GM12878 (cell line): ENCODE results near the gene CCDC8.

Experiments
- POLR2A ChIP-seq: IDR thresholded peaks from 2 replicates; pipeline ENCODE4 v1.6.1; 2011; ENCODE audit warnings: low read depth, mild to moderate bottlenecking, low read length
- TF ChIP-seq, protein P1 (sequence below), 3 experiments: IDR thresholded peaks in 2 of 3; conservative IDR thresholded peaks in 1 of 3; 2 replicates each; pipeline ENCODE4 v1.5.1; 2011; ENCODE audit warnings: low read depth in 3 of 3, low read length in 3 of 3, mild to moderate bottlenecking in 3 of 3, control low read depth in 2 of 3, moderate library complexity in 2 of 3, inconsistent platforms in 1 of 3, mixed read lengths in 1 of 3; ENCODE audit not compliant: control insufficient read depth in 2 of 3, insufficient read depth in 1 of 3; ENCODE audit errors: extremely low read depth in 1 of 3
- TF ChIP-seq, protein P2 (sequence below): IDR thresholded peaks from 2 replicates; pipeline ENCODE4 v1.6.1; 2011; ENCODE audit warnings: borderline replicate concordance, low read depth, mild to moderate bottlenecking, moderate library complexity, low read length; ENCODE audit not compliant: insufficient read depth, poor library complexity, severe bottlenecking

DNA sequence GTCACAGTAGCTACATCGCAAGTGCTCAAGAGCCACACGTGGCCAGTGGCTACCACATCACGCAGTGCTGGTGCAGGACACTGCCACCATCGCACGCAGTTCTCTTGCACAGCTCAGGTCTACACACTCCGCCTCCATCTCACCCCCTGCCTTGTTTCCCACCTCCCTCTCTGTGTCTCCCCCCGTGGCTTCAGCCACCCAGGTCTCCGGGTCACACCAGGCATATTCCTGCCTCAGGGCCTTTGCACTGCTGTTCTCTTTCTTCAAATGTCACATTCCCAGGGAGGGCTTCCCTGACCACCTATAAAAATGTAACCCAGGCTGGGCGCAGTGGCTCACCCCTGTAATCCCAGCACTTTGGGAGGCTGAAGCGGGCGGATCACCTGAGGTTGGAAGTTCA, 10.6 kb downstream of the CCDC8 start:
- TF ChIP-seq POLR2A = no peak
- TF ChIP-seq, protein P1, sequence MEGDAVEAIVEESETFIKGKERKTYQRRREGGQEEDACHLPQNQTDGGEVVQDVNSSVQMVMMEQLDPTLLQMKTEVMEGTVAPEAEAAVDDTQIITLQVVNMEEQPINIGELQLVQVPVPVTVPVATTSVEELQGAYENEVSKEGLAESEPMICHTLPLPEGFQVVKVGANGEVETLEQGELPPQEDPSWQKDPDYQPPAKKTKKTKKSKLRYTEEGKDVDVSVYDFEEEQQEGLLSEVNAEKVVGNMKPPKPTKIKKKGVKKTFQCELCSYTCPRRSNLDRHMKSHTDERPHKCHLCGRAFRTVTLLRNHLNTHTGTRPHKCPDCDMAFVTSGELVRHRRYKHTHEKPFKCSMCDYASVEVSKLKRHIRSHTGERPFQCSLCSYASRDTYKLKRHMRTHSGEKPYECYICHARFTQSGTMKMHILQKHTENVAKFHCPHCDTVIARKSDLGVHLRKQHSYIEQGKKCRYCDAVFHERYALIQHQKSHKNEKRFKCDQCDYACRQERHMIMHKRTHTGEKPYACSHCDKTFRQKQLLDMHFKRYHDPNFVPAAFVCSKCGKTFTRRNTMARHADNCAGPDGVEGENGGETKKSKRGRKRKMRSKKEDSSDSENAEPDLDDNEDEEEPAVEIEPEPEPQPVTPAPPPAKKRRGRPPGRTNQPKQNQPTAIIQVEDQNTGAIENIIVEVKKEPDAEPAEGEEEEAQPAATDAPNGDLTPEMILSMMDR (IDR thresholded peaks at IDR 0.05 in 2 of 3, conservative IDR thresholded peaks at IDR 0.05 in 1 of 3; ENCODE audit: control insufficient read depth in 2 of 3, extremely low read depth in 1 of 3, insufficient read depth in 1 of 3, low read depth in 3 of 3, low read length in 3 of 3) = no peak
- TF ChIP-seq, protein P2, sequence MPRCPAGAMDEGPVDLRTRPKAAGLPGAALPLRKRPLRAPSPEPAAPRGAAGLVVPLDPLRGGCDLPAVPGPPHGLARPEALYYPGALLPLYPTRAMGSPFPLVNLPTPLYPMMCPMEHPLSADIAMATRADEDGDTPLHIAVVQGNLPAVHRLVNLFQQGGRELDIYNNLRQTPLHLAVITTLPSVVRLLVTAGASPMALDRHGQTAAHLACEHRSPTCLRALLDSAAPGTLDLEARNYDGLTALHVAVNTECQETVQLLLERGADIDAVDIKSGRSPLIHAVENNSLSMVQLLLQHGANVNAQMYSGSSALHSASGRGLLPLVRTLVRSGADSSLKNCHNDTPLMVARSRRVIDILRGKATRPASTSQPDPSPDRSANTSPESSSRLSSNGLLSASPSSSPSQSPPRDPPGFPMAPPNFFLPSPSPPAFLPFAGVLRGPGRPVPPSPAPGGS = no peak
